ENCODE data around the gene SZRD1. TPM values are rescaled to one million over a fixed set of nuclear protein-coding genes. Genes with fewer than 3 reads are reported as not detected.
A peak's percentile ranks its signal among the peaks of the same experiment; 100 is the strongest.

Gene SZRD1
- total and polyA plus RNA-seq, 2 donors (not counting 1 experiment from before 2014, with no cell fraction given), result 92.4 to 110 TPM

GRCh38 chr1:16405441-16405840, 38.4 kb downstream of the SZRD1 start:
- H3K4me1 Mint-ChIP-seq, result no peaks in the 10 kb centered on the region
- CTCF ChIA-PET, result no interaction called here

GRCh38 chr1:16406868-16407267, 39.8 kb downstream of the SZRD1 start:
- H3K27ac Mint-ChIP-seq, result peak overlapping the region; percentile 20
- Histone ChIP-seq H3K36me3 (replicated peaks in 1 of 2; ENCODE audit: control extremely low read depth in 1 of 2, control insufficient read depth in 1 of 2, extremely low read depth in 1 of 2, insufficient read depth in 2 of 2, low read length in 1 of 2) (no peaks in the 10 kb centered on the region), H3K4me1 (ENCODE audit: control insufficient read depth in 2 of 2, insufficient read depth in 2 of 2, low read length in 2 of 2) (no peaks in the 10 kb centered on the region), H2AFZ (ENCODE audit: insufficient read depth, low read depth, low read length, poor library complexity, severe bottlenecking) (no peak overlapping the region), H3K9ac (ENCODE audit: low read length) (no peak overlapping the region), H3K27me3 (replicated peaks in 1 of 4; ENCODE audit: control extremely low read depth in 1 of 4, control insufficient read depth in 3 of 4, insufficient read depth in 4 of 4, low read length in 3 of 4) (no peaks in the 10 kb centered on the region), H3K79me2 (ENCODE audit: control insufficient read depth, insufficient read depth, low read length) (no peaks in the 10 kb centered on the region), H3K4me2 (replicated peaks; ENCODE audit: low read depth, low read length, poor library complexity, severe bottlenecking) (no peak overlapping the region), H3K27ac (ENCODE audit: low read length in 2 of 2) (no peak overlapping the region), H3K9me3 (ENCODE audit: control extremely low read depth in 1 of 3, control insufficient read depth in 2 of 3, insufficient read depth in 1 of 3, low read length in 2 of 3) (no peaks in the 10 kb centered on the region), H4K20me1 (ENCODE audit: control insufficient read depth, insufficient read depth, low read length, poor library complexity, severe bottlenecking) (no peaks in the 10 kb centered on the region), H3K4me3 (ENCODE audit: control extremely low read depth in 1 of 5, extremely low read depth in 1 of 5, insufficient read depth in 1 of 5, low read depth in 2 of 5, low read length in 4 of 5) (no peak overlapping the region)
- ChIA-PET POLR2A (no interaction called here), CTCF (interaction anchor here (0.6 kb wide), 1 partner anchor 99 kb away, joined by 5 read pairs; no protein-coding TSS in a partner anchor)
- TF ChIP-seq CTCF (IDR thresholded peaks at IDR 0.05), result no peak
- no peak for TF ChIP-seq EZH2 (IDR thresholded peaks at IDR 0.05; ENCODE audit: borderline replicate concordance, insufficient read depth, low read depth, low read length, poor library complexity, severe bottlenecking)
- no peaks in the 10 kb centered on the region for H3K9me3 Mint-ChIP-seq (ENCODE audit: insufficient read depth)
- H3K4me1 Mint-ChIP-seq, result no peaks in the 10 kb centered on the region
- DNase-seq (no peak), ATAC-seq (ENCODE audit: low read depth) (no peak)
- no peak overlapping the region for H3K4me3 Mint-ChIP-seq
- 93% methylated on average over 9 of the region's 9 CpGs for WGBS (ENCODE audit: insufficient coverage)
- H3K27me3 Mint-ChIP-seq, result peaks cover 4% of the 10 kb centered on the region
- intact Hi-C loops (cut with micrococcal nuclease), result no loop called here

More at GRCh38 chr1:16405441-16405840, 38.4 kb downstream of the SZRD1 start:
- no peaks in the 10 kb centered on the region for H3K27me3 ChIP-seq (replicated peaks in 1 of 4; ENCODE audit: control extremely low read depth in 1 of 4, control insufficient read depth in 3 of 4, insufficient read depth in 4 of 4, low read length in 3 of 4)
- Mint-ChIP-seq H3K9me3 (ENCODE audit: insufficient read depth) (no peaks in the 10 kb centered on the region), H3K27ac (no peak overlapping the region), H3K27me3 (no peaks in the 10 kb centered on the region), H3K4me3 (no peak overlapping the region)
- no peak overlapping the region for H3K9ac ChIP-seq (ENCODE audit: low read length)
- no peak overlapping the region for H3K4me2 ChIP-seq (replicated peaks; ENCODE audit: low read depth, low read length, poor library complexity, severe bottlenecking)
- ATAC-seq (ENCODE audit: low read depth), result no peak
- H3K4me3 ChIP-seq (ENCODE audit: control extremely low read depth in 1 of 5, extremely low read depth in 1 of 5, insufficient read depth in 1 of 5, low read depth in 2 of 5, low read length in 4 of 5), result no peak overlapping the region
- H3K4me1 ChIP-seq (ENCODE audit: control insufficient read depth in 2 of 2, insufficient read depth in 2 of 2, low read length in 2 of 2), result no peaks in the 10 kb centered on the region
- no peaks in the 10 kb centered on the region for H4K20me1 ChIP-seq (ENCODE audit: control insufficient read depth, insufficient read depth, low read length, poor library complexity, severe bottlenecking)
- 98% methylated on average over 4 of the region's 5 CpGs for WGBS (ENCODE audit: insufficient coverage)
- intact Hi-C loops (cut with micrococcal nuclease), result no loop called here
- TF ChIP-seq EZH2 (IDR thresholded peaks at IDR 0.05; ENCODE audit: borderline replicate concordance, insufficient read depth, low read depth, low read length, poor library complexity, severe bottlenecking) (no peak), CTCF (IDR thresholded peaks at IDR 0.05) (no peak)
- no peaks in the 10 kb centered on the region for H3K36me3 ChIP-seq (replicated peaks in 1 of 2; ENCODE audit: control extremely low read depth in 1 of 2, control insufficient read depth in 1 of 2, extremely low read depth in 1 of 2, insufficient read depth in 2 of 2, low read length in 1 of 2)
- H3K9me3 ChIP-seq (ENCODE audit: control extremely low read depth in 1 of 3, control insufficient read depth in 2 of 3, insufficient read depth in 1 of 3, low read length in 2 of 3), result no peaks in the 10 kb centered on the region
- H3K27ac ChIP-seq (ENCODE audit: low read length in 2 of 2), result no peak overlapping the region
- POLR2A ChIA-PET, result no interaction called here
- H3K79me2 ChIP-seq (ENCODE audit: control insufficient read depth, insufficient read depth, low read length), result no peaks in the 10 kb centered on the region
- DNase-seq, result no peak
- H2AFZ ChIP-seq (ENCODE audit: insufficient read depth, low read depth, low read length, poor library complexity, severe bottlenecking), result no peak overlapping the region

Measured in B cell (primary cell).